Upper lobe of left lung (tissue), 6 donors: Measurements from ENCODE around the gene MYL4. TPM values are rescaled to one million over a fixed set of nuclear protein-coding genes. Genes with fewer than 3 reads are reported as not detected.

ENCODE experiments used
- ATAC-seq, 2 donors: fragments of 200-7000 bp; cut with Tn5 transposase; one replicate each; pipeline ENCODE4 v1.9.1; 2022; ENCODE audit warnings: mild to moderate bottlenecking in 2 of 2, moderate library complexity in 2 of 2; ENCODE audit not compliant: low FRiP score in 2 of 2
- DNase-seq, 2 donors: peaks; one replicate each; pipeline ENCODE4 v3.0.0-alpha.2; 2019 to 2020
- H3K27ac ChIP-seq, 4 donors: fragments of 200-600 bp; sonication (generic); one replicate each; pipeline ENCODE4 v1.5.1; 2016 to 2019
- H3K27me3 ChIP-seq, 4 donors: fragments of 200-600 bp; sonication (generic); one replicate each; pipeline ENCODE4 v1.5.1; 2017 to 2019
- H3K36me3 ChIP-seq, 4 donors: fragments of 200-600 bp; sonication (generic); one replicate each; pipeline ENCODE4 v1.5.1; 2016 to 2019
- H3K4me1 ChIP-seq, 4 donors: fragments of 200-600 bp; sonication (generic); one replicate each; pipeline ENCODE4 v1.5.1; 2018 to 2019
- H3K4me3 ChIP-seq, 4 donors: fragments of 200-600 bp; sonication (generic); one replicate each; pipeline ENCODE4 v1.5.1; 2017 to 2019; ENCODE audit warnings: mild to moderate bottlenecking in 2 of 4, moderate library complexity in 1 of 4
- H3K9me3 ChIP-seq, 4 donors: fragments of 200-600 bp; sonication (generic); one replicate each; pipeline ENCODE4 v1.5.1; 2018 to 2019
- EP300 ChIP-seq, 4 donors: sonication (generic); formaldehyde crosslinking; IDR thresholded peaks; one replicate each; pipeline ENCODE4 v1.5.1; 2017; ENCODE audit warnings: antibody characterized with exemption in 4 of 4, control low read depth in 2 of 4
- POLR2A ChIP-seq, 4 donors: fragments of 450-650 bp; IDR thresholded peaks; one replicate each; pipeline ENCODE4 v1.5.1; 2016 to 2017; ENCODE audit warnings: antibody characterized with exemption in 4 of 4, mild to moderate bottlenecking in 2 of 4
- POLR2AphosphoS5 ChIP-seq, 2 donors: sonication (generic); formaldehyde crosslinking; IDR thresholded peaks; one replicate each; pipeline ENCODE4 v1.5.1; 2017; ENCODE audit warnings: antibody characterized with exemption in 2 of 2
- WGBS, 2 donors: methylation state at CpG; one replicate each; pipeline ENCODE4 v1.1.5; 2017 to 2018; 5-methylcytosine and 5-hydroxymethylcytosine counted together
- total RNA-seq, 6 donors: library from RNA; depleted of rRNA in 4 of 6; stranded (reverse); fragments of >200 nt in 4 of 6; gene quantifications; one replicate each; pipeline versions ENCODE4 v1.1.0 to v1.2.1, GENCODE V29; 2016 to 2021
- TF ChIP-seq, protein P1 (sequence below), 6 experiments: fragments of 450-650 bp in 4 of 6; fragments of 200-600 bp in 2 of 6; sonication (generic) in 2 of 6; IDR thresholded peaks; one replicate each; pipeline ENCODE4 v1.5.1; 2016 to 2019; ENCODE audit warnings: antibody characterized with exemption in 6 of 6
- donor health status: DM: no; HTN: no; CAD: no; lungs with moderate emphysema.
- donor health status: DM: no; HTN: yes; CAD: no; lungs with severe emphysema.

MYL4 gene
- total RNA-seq, 6 donors from 2014 or later: 1.4 to 3.1 (median 1.6) TPM; not detected in 3

DNA sequence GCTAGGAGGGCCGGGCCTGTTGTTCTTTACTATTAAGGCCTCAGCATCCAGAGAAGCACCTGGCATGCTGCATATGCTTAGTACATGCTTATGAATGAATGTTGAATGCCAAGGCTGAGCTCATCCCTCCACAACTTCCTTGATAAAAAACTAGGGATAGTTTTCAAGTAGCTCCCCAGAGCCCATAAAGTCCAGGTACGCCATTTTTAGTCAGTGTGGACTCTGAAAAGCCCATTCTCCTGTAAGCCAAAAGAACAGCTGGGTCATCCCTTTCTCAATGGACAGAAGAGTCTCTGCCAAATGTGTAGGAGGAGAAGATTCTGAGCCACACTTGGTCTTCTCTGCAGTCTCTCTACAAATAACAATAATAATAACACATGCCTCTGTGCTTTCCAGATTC lies 35.5 kb downstream of the MYL4 start:
- H3K9me3 ChIP-seq: no peaks in the 10 kb centered on the region
- no peaks in the 10 kb centered on the region for H3K27me3 ChIP-seq
- no peak overlapping the region for H3K27ac ChIP-seq
- ATAC-seq (no peak), DNase-seq (no peak)
- H3K4me3 ChIP-seq: no peak overlapping the region
- peaks cover 8 to 15% (median 12%) of the 10 kb centered on the region in 4 donors for H3K4me1 ChIP-seq
- H3K36me3 ChIP-seq: no peaks in the 10 kb centered on the region
- no peak for TF ChIP-seq POLR2A (IDR thresholded peaks at IDR 0.05)
- TF ChIP-seq, protein P1, sequence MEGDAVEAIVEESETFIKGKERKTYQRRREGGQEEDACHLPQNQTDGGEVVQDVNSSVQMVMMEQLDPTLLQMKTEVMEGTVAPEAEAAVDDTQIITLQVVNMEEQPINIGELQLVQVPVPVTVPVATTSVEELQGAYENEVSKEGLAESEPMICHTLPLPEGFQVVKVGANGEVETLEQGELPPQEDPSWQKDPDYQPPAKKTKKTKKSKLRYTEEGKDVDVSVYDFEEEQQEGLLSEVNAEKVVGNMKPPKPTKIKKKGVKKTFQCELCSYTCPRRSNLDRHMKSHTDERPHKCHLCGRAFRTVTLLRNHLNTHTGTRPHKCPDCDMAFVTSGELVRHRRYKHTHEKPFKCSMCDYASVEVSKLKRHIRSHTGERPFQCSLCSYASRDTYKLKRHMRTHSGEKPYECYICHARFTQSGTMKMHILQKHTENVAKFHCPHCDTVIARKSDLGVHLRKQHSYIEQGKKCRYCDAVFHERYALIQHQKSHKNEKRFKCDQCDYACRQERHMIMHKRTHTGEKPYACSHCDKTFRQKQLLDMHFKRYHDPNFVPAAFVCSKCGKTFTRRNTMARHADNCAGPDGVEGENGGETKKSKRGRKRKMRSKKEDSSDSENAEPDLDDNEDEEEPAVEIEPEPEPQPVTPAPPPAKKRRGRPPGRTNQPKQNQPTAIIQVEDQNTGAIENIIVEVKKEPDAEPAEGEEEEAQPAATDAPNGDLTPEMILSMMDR (IDR thresholded peaks at IDR 0.05): no peak
- no peak for TF ChIP-seq POLR2AphosphoS5 (IDR thresholded peaks at IDR 0.05)
- TF ChIP-seq EP300 (IDR thresholded peaks at IDR 0.05): no peak
- 80 to 91% methylated on average over 1 to 2 of the region's 2 CpGs for WGBS, 2 donors

DNA sequence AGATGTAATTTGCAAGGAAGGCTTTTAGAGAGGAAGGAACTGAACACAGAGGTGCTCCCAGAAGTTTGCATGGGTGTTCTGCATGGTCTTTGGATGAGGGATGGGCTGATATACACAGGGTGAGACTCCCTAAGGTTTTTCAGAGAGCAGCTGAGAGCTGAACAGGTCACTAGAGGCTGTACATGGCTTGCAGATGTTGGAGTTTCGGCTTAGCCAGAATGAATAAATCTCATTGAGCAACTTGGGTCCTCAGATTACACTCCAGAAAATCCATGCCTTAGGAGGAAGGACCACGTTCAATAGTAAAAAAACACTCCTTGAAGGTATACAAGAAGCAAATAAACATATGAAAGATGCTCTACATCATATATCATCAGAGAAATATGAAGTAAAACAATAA lies 37.0 kb downstream of the MYL4 start:
- Histone ChIP-seq H3K36me3 (no peaks in the 10 kb centered on the region), H3K27ac (no peak overlapping the region), H3K4me1 (peaks cover 0 to under 1% (median 0%) of the 10 kb centered on the region in 4 donors), H3K27me3 (no peaks in the 10 kb centered on the region), H3K4me3 (no peak overlapping the region), H3K9me3 (no peaks in the 10 kb centered on the region)
- no peak for TF ChIP-seq POLR2A (IDR thresholded peaks at IDR 0.05)
- no peak for TF ChIP-seq POLR2AphosphoS5 (IDR thresholded peaks at IDR 0.05)
- TF ChIP-seq, protein P1 (IDR thresholded peaks at IDR 0.05): no peak
- no peak for TF ChIP-seq EP300 (IDR thresholded peaks at IDR 0.05)
- ATAC-seq (no peak), DNase-seq (no peak)
- WGBS, 2 donors: 72 to 83% methylated on average over 2 of the region's 2 CpGs

DNA sequence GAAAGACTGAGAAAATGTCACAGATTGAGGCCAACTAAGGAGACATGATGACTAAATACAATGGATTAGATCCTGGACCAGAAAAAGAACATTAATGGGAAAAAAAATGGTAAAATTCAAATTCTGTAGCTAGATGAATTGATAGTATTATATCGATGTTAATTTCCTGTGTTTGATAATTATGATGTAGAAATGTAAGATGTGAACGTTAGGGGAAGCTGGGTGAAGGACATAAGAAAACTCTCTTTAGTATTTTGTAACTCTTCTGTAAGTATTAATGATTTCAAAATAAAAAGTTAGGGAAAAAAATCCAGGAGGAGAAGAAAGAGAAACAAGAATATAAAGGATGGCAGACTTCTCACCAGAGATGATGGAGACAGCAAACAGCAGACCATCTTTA lies 41.7 kb downstream of the MYL4 start:
- H3K27ac ChIP-seq: no peak overlapping the region
- DNase-seq: no peak
- H3K36me3 ChIP-seq: no peaks in the 10 kb centered on the region
- no peak overlapping the region for H3K4me3 ChIP-seq
- no peaks in the 10 kb centered on the region for H3K9me3 ChIP-seq
- no peak for TF ChIP-seq POLR2A (IDR thresholded peaks at IDR 0.05)
- no peaks in the 10 kb centered on the region for H3K27me3 ChIP-seq
- ATAC-seq: no peak
- peaks cover 7 to 19% (median 14%) of the 10 kb centered on the region in 4 donors for H3K4me1 ChIP-seq
- WGBS, 2 donors: 83 to 89% methylated on average over 2 of the region's 2 CpGs

DNA sequence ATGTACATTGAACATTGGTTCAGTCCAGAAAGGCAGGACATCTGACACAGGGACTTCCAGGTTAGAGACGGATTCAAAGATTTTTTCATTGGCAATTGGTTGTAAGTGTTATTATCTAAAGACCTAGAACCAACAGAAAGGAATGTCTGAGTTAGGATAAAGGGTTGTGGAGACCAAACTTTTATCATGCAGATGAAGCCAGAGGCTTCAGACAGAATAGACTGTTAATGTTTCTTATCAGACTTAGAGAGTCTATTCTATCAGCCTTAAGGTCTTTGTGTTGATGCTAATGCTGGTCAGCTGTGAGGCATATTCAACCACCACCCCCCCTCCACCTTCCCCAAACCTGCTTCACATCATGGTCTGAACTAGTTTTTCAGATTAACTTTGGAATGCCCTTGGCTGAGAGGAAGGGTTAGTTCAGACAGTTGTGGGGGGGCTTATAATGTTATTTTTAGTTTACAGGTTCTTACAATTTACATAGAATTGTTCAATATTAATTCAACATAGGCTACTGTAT lies 42.3 kb downstream of the MYL4 start:
- Histone ChIP-seq H3K27me3 (no peaks in the 10 kb centered on the region), H3K9me3 (no peaks in the 10 kb centered on the region), H3K4me3 (no peak overlapping the region), H3K4me1 (peaks cover 7 to 19% (median 14%) of the 10 kb centered on the region in 4 donors), H3K27ac (no peak overlapping the region), H3K36me3 (no peaks in the 10 kb centered on the region)
- WGBS, 2 donors: 94% methylated on average over 1 of the region's 1 CpG
- no peak for DNase-seq
- no peak for ATAC-seq
- no peak for TF ChIP-seq POLR2A (IDR thresholded peaks at IDR 0.05)

DNA sequence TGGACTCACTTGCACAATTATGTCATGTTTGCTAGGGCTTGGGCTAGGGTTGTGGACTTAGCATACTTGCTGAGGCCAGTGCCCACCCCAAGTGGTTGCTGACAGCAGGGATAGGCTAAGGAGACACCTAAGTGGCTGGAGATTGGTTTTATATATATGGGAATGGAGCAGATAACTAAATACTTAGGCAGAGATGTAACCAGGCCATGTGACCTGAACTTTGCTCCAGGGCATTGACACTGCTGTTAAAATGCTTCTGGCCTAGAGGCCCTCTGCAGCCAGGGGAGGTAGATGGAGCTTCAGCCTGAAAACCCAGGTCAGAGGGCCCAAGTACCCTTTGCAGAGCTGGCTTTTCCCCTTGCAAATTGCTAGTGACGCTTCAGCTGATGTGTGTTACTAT lies 43.1 kb downstream of the MYL4 start:
- H3K27me3 ChIP-seq: no peaks in the 10 kb centered on the region
- DNase-seq (no peak), ATAC-seq (no peak)
- no peaks in the 10 kb centered on the region for H3K36me3 ChIP-seq
- TF ChIP-seq POLR2AphosphoS5 (IDR thresholded peaks at IDR 0.05): no peak
- TF ChIP-seq EP300 (IDR thresholded peaks at IDR 0.05): no peak
- TF ChIP-seq POLR2A (IDR thresholded peaks at IDR 0.05): no peak
- TF ChIP-seq, protein P1 (IDR thresholded peaks at IDR 0.05): no peak
- H3K4me1 ChIP-seq: peaks cover 7 to 19% (median 14%) of the 10 kb centered on the region in 4 donors
- H3K9me3 ChIP-seq: no peaks in the 10 kb centered on the region
- H3K27ac ChIP-seq: no peak overlapping the region
- H3K4me3 ChIP-seq: no peak overlapping the region
- 90 to 100% methylated on average over 1 of the region's 1 CpG for WGBS, 2 donors
